K562 (cell line): ENCODE measurements around the gene TJP2.

Source experiments
- EZH2 ChIP-seq: IDR thresholded peaks from 2 replicates; pipeline ENCODE4 v1.6.1; 2012; ENCODE audit warnings: low read depth, mild to moderate bottlenecking, inconsistent platforms, low read length, borderline replicate concordance
- MYBL2 ChIP-seq, 2 experiments: fragments of 450-650 bp in 1 of 2; sonication (generic) in 1 of 2; formaldehyde crosslinking in 1 of 2; IDR thresholded peaks; 2 replicates each; pipeline versions ENCODE4 v1.6.1 to v1.8.1; 2017 to 2022; ENCODE audit warnings: borderline replicate concordance in 1 of 2, inconsistent platforms in 1 of 2, low read depth in 1 of 2, mild to moderate bottlenecking in 1 of 2, missing genetic modification reagents in 1 of 2, moderate library complexity in 1 of 2
- NEUROD1 ChIP-seq: fragments of 150-350 bp; IDR thresholded peaks from 2 replicates; pipeline ENCODE4 v1.6.1; 2014; ENCODE audit warnings: borderline replicate concordance, low read length, low read depth; ENCODE audit not compliant: partially characterized antibody
- POLR2A ChIP-seq: fragments of 450-650 bp; conservative IDR thresholded peaks from 2 replicates; pipeline ENCODE4 v1.6.1; 2016
- RBBP5 ChIP-seq: fragments of 200-600 bp; sonication (generic); IDR thresholded peaks from 2 replicates; pipeline ENCODE4 v1.6.1; 2012; ENCODE audit warnings: borderline replicate concordance, mild to moderate bottlenecking, low read length, control low read depth, inconsistent platforms; ENCODE audit not compliant: insufficient read depth, poor library complexity, severe bottlenecking
- RBM22 ChIP-seq: fragments of 200-400 bp; formaldehyde crosslinking; IDR thresholded peaks from 2 replicates; pipeline ENCODE4 v1.6.1; 2018; ENCODE audit warnings: low read length, low read depth; ENCODE audit not compliant: poor library complexity, severe bottlenecking
- SMAD1 ChIP-seq: fragments of 150-350 bp; IDR thresholded peaks from 2 replicates; pipeline ENCODE4 v1.6.1; 2014; ENCODE audit warnings: low read length, low read depth; ENCODE audit not compliant: partially characterized antibody
- ZNF274 ChIP-seq: IDR thresholded peaks from 2 replicates; pipeline ENCODE4 v1.6.1; 2011; ENCODE audit warnings: low read depth, mild to moderate bottlenecking, low read length, moderate library complexity, borderline replicate concordance
- TF ChIP-seq, protein P1 (sequence below): fragments of 200-400 bp; formaldehyde crosslinking; IDR thresholded peaks from 2 replicates; pipeline ENCODE4 v1.6.1; 2017; ENCODE audit warnings: mild to moderate bottlenecking, low read depth, low read length, moderate library complexity
- TF ChIP-seq, protein P2 (sequence below): IDR thresholded peaks from 2 replicates; pipeline ENCODE4 v1.6.1; 2016; ENCODE audit warnings: missing genetic modification characterization, missing compliant biosample characterization
- TF ChIP-seq, protein P3 (sequence below), 3 experiments: IDR thresholded peaks in 2 of 3; conservative IDR thresholded peaks in 1 of 3; 2 replicates each; pipeline ENCODE4 v1.5.1; 2011 to 2012; ENCODE audit warnings: low read length in 3 of 3, mild to moderate bottlenecking in 3 of 3, control low read depth in 2 of 3, improper control_type of control experiment in 1 of 3, inconsistent platforms in 1 of 3, low read depth in 1 of 3, mixed read lengths in 1 of 3, moderate library complexity in 1 of 3; ENCODE audit not compliant: insufficient read depth in 2 of 3

- TF ChIP-seq EZH2 (0 out of 2 replicates have a peak, but pooled peaks have one; percentile 21), RBM22 (no peak), MYBL2 (IDR thresholded peaks at IDR 0.05; ENCODE audit: low read depth) (no peak), MYBL2 (CRISPR knock-in tag; IDR thresholded peaks at IDR 0.05; ENCODE audit: borderline replicate concordance) (no peak), SMAD1 (no peak), NEUROD1 (no peak), POLR2A (no peak), RBBP5 (no peak), ZNF274 (no peak)
- TF ChIP-seq, protein P1, sequence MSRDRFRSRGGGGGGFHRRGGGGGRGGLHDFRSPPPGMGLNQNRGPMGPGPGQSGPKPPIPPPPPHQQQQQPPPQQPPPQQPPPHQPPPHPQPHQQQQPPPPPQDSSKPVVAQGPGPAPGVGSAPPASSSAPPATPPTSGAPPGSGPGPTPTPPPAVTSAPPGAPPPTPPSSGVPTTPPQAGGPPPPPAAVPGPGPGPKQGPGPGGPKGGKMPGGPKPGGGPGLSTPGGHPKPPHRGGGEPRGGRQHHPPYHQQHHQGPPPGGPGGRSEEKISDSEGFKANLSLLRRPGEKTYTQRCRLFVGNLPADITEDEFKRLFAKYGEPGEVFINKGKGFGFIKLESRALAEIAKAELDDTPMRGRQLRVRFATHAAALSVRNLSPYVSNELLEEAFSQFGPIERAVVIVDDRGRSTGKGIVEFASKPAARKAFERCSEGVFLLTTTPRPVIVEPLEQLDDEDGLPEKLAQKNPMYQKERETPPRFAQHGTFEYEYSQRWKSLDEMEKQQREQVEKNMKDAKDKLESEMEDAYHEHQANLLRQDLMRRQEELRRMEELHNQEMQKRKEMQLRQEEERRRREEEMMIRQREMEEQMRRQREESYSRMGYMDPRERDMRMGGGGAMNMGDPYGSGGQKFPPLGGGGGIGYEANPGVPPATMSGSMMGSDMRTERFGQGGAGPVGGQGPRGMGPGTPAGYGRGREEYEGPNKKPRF, result no peak
- TF ChIP-seq, protein P2, sequence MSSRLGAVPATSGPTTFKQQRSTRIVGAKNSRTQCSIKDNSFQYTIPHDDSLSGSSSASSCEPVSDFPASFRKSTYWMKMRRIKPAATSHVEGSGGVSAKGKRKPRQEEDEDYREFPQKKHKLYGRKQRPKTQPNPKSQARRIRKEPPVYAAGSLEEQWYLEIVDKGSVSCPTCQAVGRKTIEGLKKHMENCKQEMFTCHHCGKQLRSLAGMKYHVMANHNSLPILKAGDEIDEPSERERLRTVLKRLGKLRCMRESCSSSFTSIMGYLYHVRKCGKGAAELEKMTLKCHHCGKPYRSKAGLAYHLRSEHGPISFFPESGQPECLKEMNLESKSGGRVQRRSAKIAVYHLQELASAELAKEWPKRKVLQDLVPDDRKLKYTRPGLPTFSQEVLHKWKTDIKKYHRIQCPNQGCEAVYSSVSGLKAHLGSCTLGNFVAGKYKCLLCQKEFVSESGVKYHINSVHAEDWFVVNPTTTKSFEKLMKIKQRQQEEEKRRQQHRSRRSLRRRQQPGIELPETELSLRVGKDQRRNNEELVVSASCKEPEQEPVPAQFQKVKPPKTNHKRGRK (tag), result no peak
- TF ChIP-seq, protein P3, sequence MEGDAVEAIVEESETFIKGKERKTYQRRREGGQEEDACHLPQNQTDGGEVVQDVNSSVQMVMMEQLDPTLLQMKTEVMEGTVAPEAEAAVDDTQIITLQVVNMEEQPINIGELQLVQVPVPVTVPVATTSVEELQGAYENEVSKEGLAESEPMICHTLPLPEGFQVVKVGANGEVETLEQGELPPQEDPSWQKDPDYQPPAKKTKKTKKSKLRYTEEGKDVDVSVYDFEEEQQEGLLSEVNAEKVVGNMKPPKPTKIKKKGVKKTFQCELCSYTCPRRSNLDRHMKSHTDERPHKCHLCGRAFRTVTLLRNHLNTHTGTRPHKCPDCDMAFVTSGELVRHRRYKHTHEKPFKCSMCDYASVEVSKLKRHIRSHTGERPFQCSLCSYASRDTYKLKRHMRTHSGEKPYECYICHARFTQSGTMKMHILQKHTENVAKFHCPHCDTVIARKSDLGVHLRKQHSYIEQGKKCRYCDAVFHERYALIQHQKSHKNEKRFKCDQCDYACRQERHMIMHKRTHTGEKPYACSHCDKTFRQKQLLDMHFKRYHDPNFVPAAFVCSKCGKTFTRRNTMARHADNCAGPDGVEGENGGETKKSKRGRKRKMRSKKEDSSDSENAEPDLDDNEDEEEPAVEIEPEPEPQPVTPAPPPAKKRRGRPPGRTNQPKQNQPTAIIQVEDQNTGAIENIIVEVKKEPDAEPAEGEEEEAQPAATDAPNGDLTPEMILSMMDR (IDR thresholded peaks at IDR 0.05 in 2 of 3, conservative IDR thresholded peaks at IDR 0.05 in 1 of 3; ENCODE audit: insufficient read depth in 2 of 3, low read depth in 1 of 3, low read length in 3 of 3), result no peak
Observed at GRCh38 chr9:69265891-69266290, 91.8 kb downstream of the TJP2 start.
